Ramos (cell line): ENCODE data around the gene TAS2R40.
"Not testable (repeated sequence)": the region's sequence is repeated elsewhere in the genome, so short reads cannot be mapped to it uniquely, and the experiment has no call there.

Experiments used
- in situ Hi-C: fragments of 300-500 bp; cut with MboI; formaldehyde crosslinking; loops from one replicate; pipeline ENCODE4 v1.14.3; 2022; ENCODE audit warnings: low sequenced_read_pairs; ENCODE audit not compliant: unreplicated experiment

TAS2R40 gene

GRCh38 chr7:143245123-143245522 is 23.3 kb downstream of the TAS2R40 start:
- in situ Hi-C loops = loop anchor here (10.0 kb wide), 1 partner anchor 170 kb away; no protein-coding TSS in a partner anchor

DNA sequence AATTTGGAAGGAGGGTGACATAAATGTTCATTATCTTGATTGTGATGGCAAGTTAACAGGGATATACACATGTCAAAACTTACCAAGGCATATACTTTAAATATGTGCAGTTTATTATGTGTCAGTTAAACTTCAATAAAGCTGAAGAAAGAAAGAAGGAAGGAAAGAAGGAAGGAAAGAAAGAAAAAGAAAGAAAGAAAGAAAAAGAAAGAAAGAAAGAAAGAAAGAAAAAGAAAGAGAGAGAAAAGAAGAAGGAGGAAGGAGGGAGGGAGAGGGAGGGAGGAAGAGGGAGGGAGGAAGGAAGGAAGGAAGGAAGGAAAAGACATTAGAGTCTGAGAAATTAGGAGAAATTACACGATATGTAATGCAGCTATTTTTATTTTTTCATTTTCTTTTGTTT is 25.5 kb downstream of the TAS2R40 start:
- in situ Hi-C loops = loop anchor here (10.0 kb wide), 1 partner anchor 167 kb away; no protein-coding TSS in a partner anchor

DNA sequence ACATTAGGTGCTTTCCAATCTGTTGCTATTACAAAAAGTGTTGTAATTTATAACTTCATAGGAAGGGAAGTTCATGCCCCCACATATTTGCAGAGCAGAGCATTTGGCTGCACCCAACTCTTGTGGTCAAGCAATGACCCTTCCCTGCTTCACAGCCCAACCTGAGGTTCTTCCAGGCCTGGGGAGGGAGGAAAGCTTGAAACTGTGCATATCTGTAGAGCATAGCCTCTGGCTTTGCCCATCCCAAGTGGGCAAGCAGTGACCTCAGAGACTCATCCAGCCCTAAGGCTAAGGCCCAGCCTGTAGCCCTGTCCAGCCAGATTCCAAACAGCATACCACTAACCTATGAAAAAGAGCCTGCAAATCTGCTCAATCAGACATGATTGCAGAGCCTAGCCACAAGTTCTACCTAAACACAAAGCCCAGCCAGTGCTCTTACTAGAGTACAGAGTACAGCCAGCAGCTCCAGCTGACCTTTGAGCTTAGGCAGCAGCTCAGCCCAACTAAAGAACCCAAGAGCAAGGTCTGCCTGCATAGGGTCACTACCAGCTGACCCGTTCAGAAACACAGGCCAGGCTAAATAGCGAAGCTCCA is 27.0 kb downstream of the TAS2R40 start:
- in situ Hi-C loops = loop anchor here (10.0 kb wide), 1 partner anchor 166 kb away; no protein-coding TSS in a partner anchor

GRCh38 chr7:143250199-143250598 is 28.4 kb downstream of the TAS2R40 start:
- in situ Hi-C loops = no loop called here

GRCh38 chr7:143250822-143251221 is 29.0 kb downstream of the TAS2R40 start:
- in situ Hi-C loops = no loop called here

- in situ Hi-C loops = no loop called here
Measured at GRCh38 chr7:143252006-143252405, 30.2 kb downstream of the TAS2R40 start.

- in situ Hi-C loops = no loop called here
Measured at GRCh38 chr7:143255564-143255963, 33.7 kb downstream of the TAS2R40 start.

DNA sequence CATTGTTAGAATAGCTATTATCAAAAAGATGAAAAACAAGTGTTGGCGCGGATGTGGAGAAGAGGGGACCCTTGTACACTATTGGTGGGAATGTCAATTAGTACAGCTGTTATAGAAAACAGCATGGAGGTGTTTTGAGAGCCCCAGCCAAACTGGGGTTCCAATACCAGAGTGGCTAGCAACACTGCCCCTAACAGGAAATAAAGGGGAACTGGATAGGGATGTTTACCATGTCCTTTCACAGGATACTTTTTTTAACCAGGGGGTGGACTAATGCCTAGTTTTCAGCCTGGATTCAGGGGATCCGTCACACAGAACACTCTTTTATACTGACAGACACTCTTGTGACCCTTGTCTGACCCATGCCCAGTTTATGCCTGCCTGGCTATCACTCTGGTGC is 34.5 kb downstream of the TAS2R40 start:
- in situ Hi-C loops = no loop called here

GRCh38 chr7:143256932-143257331 is 35.1 kb downstream of the TAS2R40 start:
- in situ Hi-C loops = no loop called here

- in situ Hi-C loops = no loop called here
Measured at GRCh38 chr7:143257501-143257900, 35.7 kb downstream of the TAS2R40 start.

DNA sequence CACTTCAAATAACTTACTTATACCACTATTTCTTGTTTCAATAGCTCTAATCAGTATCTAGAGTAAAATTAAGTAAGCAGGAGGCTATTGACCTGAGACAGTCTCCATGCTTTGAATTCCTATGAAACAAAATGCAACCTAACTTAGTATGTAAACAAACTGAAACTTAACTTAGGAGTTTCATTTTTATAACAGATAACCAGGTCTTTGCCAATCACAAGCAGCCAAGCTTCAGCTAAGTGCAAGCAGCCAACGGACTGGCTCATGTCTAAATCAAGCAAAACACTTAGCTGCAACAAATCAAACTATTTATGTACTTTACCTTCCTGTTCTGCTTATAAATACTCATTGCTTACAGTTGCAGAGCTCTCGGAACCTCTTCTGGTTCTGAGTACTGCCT is 37.0 kb downstream of the TAS2R40 start:
- in situ Hi-C loops = no loop called here

DNA sequence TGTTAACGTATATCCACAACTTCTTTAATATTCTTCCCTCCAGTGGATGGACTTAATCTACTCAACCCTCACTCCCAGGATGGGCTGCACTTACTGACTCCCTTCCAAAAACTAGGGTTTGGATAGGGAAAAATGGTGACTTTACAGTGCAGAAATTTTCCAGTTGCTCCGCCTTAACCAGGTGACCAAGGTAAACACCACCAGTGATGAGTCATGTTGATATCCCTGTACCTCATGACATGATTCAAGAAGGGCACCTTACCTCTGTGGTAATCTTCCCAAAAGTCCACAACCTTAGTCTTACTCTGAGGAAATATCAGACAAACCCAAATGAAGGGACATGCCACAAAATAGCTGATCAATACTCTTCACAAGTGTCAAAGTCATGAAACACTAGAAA is 37.9 kb downstream of the TAS2R40 start:
- in situ Hi-C loops = no loop called here

DNA sequence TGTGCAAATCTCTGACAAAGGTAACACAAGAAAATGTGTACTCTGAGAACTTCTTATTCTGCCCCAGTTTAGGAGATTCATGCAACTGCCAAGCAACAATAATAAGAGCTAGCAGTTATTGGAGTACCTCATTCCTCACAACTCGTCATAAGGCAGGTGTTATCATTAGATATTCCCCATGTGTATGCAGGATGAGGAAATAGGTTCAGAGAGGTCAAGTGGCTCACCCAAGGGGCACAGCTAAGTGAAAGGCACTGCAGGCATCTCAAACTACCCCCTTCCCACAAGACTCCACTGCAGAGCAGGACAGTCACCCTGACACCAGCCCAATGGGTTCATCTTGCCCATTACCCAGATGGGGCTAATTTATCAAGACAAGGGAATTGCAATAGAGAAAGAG is 40.1 kb downstream of the TAS2R40 start:
- in situ Hi-C loops = no loop called here

DNA sequence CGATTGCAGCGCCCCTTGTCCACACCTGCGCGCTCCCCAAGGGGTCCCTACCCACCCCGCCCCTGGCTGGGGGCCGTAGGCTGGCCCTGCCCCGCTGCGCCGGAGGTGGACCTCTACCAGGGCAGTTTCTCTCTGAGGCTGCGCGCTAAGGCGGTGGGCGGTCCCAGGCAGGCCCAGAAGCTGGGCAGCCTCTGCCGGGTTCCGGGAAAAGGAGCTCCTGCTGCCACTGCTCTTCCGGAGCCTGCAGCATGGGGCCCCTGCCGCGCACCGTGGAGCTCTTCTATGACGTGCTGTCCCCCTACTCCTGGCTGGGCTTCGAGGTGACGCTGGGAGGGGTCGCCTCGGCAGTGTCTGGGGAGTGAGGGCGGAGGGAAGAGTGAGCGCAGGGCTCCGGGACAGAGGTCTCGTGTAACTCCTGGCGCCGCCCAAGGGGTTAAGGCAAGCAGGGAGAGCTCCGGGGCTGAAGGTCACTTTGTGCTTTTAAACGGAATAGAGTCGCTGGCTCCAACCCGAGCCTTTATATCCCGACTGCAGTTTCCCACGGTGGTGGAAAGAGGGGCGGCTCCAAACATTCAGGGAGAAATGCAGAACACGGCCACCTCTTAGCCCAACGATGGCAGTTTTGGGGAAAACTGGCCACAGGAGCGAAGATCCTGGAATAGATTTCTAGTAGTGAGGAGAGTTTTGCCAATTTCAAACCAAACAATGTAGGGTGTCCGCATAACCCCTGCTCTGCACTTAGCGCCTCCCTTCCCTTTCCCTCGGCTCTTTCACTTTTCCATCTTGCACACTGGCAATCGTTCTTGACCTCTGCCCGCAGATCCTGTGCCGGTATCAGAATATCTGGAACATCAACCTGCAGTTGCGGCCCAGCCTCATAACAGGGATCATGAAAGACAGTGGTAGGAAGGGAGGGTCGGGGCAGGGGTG is 41.7 kb downstream of the TAS2R40 start, which contains the start of gene GSTK1:
GSTK1 (plus strand) TSS at position 176 of the 930 bp plus-strand sequence; CDS start at position 249, 73 bp downstream.
- in situ Hi-C loops = no loop called here

DNA sequence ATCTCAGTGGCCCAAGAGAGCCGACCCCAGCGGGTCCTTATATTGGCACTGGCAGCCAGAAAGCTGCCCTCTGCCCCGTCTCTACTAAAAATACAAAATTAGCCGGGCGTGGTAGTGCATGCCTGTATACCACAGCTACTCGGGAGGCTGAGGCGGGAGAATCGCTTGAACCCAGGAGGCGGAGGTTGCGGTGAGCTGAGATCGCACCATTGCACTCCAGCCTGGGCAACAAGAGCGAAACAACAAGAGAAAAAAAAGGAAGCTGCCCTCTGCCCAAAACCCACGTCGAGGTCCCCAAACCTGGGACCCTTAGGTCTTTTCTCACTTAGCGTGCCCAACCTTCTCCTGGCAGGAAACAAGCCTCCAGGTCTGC is 42.3 kb downstream of the TAS2R40 start:
- in situ Hi-C loops = not testable (repeated sequence)

- in situ Hi-C loops = no loop called here
Measured at GRCh38 chr7:143265017-143265693, 43.3 kb downstream of the TAS2R40 start.

DNA sequence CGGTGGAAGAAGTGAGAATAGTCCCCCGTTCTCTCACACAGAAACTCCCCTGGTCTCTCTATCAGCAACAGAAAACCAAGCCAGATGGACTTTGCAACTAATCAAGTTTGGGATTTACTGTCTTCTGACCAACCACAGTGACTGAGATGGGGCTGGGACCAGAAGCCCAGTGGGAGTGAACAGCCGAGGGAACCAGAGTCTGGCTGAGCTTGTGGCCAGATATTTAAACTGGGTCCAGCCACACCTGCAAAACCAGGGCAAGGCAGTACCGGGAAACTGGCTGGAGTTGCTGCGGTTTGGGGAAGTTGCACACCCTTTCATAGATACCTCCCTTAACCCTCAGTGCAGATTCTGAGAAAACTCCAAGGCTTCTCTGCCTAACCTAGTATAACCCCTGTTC is 47.4 kb downstream of the TAS2R40 start:
- in situ Hi-C loops = no loop called here

DNA sequence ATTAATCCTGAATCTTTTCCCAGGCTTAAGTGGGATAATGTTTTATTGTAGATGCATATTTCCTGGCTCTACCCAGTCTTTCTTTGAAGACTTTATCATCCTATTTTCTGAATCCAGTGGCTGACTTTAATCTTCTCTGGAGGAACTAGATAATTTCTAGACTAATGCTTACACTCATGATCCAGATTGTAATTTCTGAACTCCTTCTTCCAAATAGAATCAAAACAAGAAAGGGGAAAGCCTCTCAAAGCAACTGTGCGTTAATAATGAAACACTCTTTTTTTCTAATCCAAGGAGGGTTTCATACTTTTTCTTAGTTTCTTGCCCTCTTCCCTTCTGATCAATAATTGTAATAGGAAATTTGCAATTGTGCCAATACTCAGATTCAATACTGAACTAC is 49.4 kb downstream of the TAS2R40 start:
- in situ Hi-C loops = no loop called here
